GM18526 (cell line): Measurements from ENCODE around the gene MFRP.

Experiments used
- POLR2A ChIP-seq: IDR thresholded peaks from 3 replicates; pipeline ENCODE4 v1.6.1; 2011; ENCODE audit not compliant: insufficient read length; ENCODE audit errors: extremely low read depth

The MFRP gene

DNA sequence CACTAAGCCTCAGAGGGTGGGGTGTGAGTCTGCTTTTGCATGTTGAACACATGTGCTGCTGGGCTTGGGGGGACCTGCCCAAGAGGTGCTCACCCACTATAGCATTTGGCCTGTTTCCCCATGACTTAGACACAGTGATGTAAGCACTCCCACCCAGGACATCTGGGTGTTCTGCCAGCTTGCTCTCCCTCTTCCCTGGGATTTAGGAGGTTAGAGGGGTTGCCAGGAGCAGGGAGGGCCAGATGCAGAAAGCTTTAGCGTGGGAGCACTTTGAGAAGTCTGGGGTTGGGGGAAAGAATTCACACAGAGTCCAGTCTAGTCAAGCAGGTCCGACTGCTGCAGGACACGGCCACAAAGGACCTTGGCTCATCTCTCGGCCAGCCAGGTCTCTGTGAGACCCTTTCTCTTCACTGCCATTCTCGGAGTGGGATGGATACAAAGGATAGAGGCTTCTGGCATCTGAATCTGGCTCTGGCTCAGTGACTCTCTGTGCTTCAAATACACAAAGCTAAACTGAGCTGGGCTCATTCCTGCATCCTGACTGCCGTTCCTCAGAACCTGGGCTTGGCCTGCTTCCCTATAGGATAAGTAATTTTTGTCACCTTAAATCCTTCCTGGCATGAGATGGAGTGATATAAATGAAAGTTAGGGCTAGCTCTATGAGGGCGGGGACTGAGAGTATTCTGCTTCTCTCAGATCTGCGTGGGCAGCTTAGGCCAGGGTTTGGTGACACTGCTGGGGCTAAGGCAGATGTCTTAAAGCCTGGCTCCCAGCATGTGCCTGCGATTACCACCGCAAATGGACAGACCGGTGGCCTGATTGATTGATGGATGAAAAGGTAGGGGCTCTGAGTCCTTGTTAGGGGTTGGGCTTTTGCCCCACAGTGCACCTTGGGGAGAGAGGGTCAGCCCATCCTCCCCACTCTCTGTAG lies 20.4 kb upstream of the MFRP start:
- TF ChIP-seq POLR2A = no peak

GRCh38 chr11:119365071-119365591 lies 18.6 kb upstream of the MFRP start:
- TF ChIP-seq POLR2A = no peak

DNA sequence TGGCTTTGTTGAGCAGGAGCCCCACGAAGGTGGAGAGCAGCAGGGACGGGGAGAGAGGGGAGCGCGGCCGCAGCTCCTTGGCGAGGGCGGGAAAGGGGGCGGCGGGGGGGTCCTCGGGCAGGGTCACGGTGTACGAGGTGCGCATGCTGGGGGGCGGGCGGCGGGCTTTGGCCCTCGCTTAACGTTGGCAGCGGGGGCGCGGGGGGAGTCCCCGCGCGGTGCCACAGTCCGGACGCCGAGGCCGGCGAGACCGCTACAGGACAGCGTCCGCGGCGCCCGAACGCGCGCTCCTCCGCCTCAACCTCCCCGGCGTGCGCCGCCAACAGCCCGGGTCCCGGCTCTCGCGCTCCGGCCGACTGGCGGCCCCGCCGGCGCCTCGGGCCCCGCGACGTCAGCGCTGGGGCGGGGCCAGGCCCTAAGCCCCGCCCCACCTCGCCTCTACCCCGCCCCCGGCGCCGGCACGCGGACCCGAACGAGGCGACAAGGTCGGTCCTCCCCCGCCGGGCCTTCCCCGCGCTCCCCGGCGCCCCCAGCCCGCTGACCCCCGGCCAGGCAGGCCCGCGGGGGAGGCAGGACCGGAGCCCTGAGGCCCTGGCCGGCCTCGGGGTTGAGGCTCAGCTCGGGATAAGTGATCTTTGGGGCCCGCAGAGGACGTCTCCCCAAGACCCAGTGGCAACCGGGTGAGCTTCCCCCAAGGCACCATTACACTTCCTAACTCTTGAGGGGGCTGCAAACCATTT lies 17.5 kb upstream of the MFRP start:
- TF ChIP-seq POLR2A = no peak

- TF ChIP-seq POLR2A = no peak
These were observed 16.8 kb upstream of the MFRP start for GRCh38 chr11:119363081-119363850.

- no peak for TF ChIP-seq POLR2A
These were observed 16.2 kb upstream of the MFRP start for GRCh38 chr11:119362741-119363080.

GRCh38 chr11:119361941-119362725 lies 15.6 kb upstream of the MFRP start:
- TF ChIP-seq POLR2A = no peak

DNA sequence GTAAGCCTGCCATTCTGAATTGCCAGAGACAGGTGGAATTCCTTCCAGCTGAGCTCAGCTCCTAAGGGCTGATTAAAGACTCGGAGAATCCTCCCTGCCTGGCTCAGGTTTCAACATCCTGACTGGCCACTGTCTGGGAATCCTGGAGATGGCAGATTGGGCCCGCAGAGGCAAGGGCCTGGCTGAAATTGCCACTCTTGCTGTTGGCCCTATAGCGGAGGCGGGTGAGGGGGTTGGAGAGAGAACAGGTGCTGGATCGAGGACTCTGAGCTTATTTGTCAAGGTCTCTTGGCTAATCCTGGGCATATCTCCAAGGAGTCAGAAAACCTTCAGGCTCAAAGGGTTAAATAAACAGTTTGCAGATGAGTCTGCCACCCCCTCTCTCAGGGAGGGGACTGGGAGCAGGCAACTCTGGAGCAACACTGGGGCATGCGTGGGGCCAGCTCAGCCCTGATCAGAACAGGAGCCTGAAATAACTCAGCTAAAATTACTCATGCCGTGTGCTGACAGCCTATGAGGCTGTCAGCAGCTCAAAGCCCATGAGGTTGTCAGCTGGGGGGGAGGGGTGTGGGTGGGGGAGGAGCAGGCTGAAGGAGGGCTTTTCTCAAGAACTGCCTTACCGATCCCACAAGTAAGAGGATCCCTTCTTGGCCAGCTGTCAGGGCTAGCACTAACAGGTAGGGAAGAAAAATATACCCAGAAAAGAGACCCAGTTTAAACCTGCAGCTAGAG lies 14.7 kb upstream of the MFRP start:
- TF ChIP-seq POLR2A = no peak

DNA sequence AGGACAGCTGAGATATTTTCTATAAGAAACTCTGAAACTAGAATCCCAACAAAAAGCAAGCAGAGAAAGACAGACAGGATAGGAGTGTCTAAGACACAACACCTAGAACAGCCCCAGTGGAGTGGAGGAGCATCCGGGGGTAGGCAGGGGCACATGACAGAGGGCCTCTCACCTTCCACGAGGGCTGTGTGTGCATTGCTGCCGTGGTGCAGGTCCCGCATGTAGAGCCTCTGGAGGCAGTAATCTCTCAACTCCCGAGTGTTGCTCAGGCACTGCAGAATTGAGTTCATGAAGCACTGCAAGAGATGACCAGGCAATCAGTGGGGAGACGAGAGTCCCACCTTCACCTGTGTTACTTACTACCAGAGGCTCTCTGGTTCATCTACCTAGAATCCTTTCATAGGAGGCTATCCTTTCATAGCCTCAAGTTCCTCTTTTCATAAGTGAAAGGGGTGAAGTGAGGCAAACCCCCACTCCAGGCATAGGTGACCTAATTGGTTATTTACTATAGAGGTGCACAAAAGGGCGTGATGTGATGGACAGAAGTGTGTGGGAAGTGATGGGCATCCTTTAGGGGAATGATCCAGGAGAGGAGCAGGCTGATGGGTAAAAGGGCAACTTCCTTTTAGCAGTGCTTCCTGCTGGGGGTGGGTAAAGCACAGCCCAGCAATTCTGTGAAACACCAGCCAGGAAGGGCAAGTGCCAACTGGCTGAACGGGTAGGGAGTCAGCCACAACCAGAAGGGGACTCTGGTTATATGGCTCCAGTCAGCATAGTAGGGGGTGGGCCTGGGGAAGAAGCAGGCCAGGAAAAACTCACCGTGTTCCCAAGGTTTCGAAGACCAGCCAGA lies 13.1 kb upstream of the MFRP start:
- TF ChIP-seq POLR2A = no peak

DNA sequence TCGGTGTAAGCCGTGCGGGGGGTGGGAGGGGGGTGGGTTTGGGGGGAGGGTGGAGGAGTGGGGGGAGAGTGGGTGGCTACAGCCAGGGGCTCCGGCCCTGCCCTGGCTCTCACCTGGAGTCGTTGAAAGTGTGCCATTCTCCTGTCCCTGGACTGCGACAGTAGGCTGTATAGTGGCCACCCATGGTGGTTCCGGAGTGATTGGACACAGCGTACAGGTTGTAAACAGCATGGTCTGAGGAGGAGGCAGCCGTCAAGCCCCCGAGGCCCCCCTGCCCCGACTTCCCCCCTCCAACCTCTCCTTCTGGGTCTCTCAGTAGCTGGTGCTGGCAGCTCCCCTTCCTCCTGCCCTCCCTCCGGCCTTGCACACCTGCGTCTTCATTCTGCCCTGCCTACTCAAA lies 10.6 kb upstream of the MFRP start:
- TF ChIP-seq POLR2A = no peak

GRCh38 chr11:119356349-119357031 lies 10.0 kb upstream of the MFRP start:
- no peak for TF ChIP-seq POLR2A

- TF ChIP-seq POLR2A = no peak
These were observed 8.8 kb upstream of the MFRP start for GRCh38 chr11:119355091-119355843.

DNA sequence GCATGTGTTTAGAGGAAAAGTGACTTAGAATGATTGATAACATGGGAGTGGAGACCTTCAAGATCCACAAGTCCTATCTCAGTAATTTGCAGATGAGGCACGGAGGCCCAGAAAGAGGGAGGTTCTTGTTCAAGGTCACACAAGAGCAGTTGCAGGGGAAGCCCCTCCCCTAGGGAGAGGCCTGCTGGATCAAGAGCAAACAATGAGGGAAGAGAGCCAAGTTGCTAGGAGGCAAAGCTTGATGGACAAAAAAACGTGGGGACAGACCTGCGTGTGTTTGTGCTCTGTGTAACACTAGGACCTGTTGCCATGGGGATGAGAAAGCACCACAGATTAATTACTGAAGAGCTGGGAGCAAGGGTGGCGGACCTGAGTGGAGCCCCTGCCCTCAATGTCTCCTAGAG lies 6.4 kb upstream of the MFRP start:
- no peak for TF ChIP-seq POLR2A
